Measurements from ENCODE around the gene GALK2. TPM values are rescaled to one million over a fixed set of nuclear protein-coding genes. Genes with fewer than 3 reads are reported as not detected.

GALK2 gene
- total RNA-seq, 1 donor from 2014 or later = 39.3 TPM

DNA sequence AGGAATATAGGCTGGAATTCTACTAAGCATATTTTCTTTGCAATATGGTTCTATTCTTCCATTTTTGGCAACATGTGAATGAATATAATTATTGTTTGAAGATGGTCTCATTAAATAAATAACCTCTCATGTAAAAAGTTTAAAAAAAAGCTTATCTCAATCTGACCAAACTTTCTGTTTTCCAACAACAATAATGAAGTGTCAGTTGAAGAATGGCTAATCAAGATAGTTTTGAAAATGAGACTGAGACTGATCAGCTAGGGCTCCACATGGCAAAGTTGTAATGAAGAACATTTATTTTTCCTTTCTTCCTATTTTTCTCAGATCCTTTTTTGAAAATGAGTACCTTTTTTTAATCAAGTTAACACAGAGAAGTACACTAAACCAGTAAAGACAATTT is 117.4 kb downstream of the GALK2 start:
- peaks cover 32% of the 10 kb centered on the region for H3K36me3 ChIP-seq
- H3K9me3 ChIP-seq (replicated peaks) = no peaks in the 10 kb centered on the region
- DNase-seq = no peak
- TF ChIP-seq, protein P1, sequence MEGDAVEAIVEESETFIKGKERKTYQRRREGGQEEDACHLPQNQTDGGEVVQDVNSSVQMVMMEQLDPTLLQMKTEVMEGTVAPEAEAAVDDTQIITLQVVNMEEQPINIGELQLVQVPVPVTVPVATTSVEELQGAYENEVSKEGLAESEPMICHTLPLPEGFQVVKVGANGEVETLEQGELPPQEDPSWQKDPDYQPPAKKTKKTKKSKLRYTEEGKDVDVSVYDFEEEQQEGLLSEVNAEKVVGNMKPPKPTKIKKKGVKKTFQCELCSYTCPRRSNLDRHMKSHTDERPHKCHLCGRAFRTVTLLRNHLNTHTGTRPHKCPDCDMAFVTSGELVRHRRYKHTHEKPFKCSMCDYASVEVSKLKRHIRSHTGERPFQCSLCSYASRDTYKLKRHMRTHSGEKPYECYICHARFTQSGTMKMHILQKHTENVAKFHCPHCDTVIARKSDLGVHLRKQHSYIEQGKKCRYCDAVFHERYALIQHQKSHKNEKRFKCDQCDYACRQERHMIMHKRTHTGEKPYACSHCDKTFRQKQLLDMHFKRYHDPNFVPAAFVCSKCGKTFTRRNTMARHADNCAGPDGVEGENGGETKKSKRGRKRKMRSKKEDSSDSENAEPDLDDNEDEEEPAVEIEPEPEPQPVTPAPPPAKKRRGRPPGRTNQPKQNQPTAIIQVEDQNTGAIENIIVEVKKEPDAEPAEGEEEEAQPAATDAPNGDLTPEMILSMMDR (IDR thresholded peaks at IDR 0.05; ENCODE audit: borderline replicate concordance) = no peak
- no peak overlapping the region for H3K27ac ChIP-seq (replicated peaks)
- no peak overlapping the region for H3K4me3 ChIP-seq
- intact Hi-C loops (cut with micrococcal nuclease) = no loop called here
- H3K4me1 ChIP-seq = peaks cover 4% of the 10 kb centered on the region
- H3K27me3 ChIP-seq (ENCODE audit: low read depth) = no peaks in the 10 kb centered on the region

DNA sequence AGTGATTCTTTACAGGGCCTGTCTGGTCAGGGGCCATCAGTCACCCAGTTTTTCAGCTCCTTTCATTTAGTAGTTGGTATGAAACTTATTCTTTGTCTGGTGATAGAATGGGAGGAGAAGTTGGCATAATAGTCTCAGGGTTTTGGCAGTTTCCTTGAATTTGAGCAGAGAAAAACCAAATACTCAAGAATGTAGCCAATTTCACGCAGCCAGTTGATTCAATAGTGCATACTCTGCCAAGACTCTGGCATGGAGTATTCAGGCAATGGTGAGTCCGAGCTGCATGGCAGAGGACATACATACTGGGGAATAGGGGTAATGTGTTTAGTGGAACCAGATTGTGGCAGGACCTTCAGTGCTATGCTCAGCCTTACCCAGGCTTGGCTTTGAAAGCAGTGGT is 118.3 kb downstream of the GALK2 start:
- no peak for DNase-seq
- TF ChIP-seq, protein P1 (IDR thresholded peaks at IDR 0.05; ENCODE audit: borderline replicate concordance) = no peak
- Histone ChIP-seq H3K4me1 (peaks cover 4% of the 10 kb centered on the region), H3K36me3 (peaks cover 41% of the 10 kb centered on the region), H3K9me3 (replicated peaks) (no peaks in the 10 kb centered on the region), H3K27ac (replicated peaks) (no peak overlapping the region), H3K27me3 (ENCODE audit: low read depth) (no peaks in the 10 kb centered on the region), H3K4me3 (no peak overlapping the region)
- intact Hi-C loops (cut with micrococcal nuclease) = no loop called here

DNA sequence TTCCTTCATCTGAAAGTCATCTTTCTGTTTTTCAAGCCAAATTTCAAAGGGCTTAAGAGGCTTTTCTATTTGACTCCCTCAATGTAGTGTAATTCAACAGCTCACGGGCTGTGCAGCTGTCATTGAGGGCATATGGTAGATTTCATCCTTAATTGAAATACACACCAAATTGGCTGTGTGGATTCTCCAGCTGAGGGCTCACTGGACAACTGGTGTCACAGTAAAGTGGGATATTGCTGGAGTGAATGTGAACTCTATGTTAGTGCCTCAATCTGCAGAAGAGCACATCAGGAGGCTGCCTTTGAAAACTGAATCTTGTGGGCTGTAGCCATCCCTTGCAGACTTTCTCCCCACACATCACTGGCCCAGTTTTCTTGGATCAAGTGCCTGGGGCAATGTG is 120.1 kb downstream of the GALK2 start:
- DNase-seq = no peak
- peaks cover 4% of the 10 kb centered on the region for H3K4me1 ChIP-seq
- TF ChIP-seq, protein P1 (IDR thresholded peaks at IDR 0.05; ENCODE audit: borderline replicate concordance) = no peak
- intact Hi-C loops (cut with micrococcal nuclease) = no loop called here
- no peaks in the 10 kb centered on the region for H3K27me3 ChIP-seq (ENCODE audit: low read depth)
- no peak overlapping the region for H3K4me3 ChIP-seq
- H3K9me3 ChIP-seq (replicated peaks) = no peaks in the 10 kb centered on the region
- H3K27ac ChIP-seq (replicated peaks) = no peak overlapping the region
- peaks cover 28% of the 10 kb centered on the region for H3K36me3 ChIP-seq

DNA sequence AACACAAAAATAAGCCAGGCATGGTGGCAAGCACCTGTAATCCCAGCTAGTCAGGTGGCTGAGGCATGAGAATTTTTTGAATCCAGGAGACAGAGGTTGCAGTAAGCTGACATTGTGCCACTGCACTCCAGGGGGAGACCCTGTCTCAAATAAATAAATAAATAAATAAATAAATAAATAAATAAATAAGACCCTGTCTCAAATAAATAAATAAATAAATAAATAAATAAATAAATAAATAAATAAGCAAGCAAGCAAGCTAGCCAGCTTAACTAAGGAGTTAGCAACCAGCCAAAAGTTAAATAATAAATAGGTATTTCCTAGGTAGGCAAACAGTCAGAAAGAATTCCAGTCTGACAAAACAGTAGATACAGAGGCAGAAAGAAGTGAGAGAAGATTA is 123.9 kb downstream of the GALK2 start:
- intact Hi-C loops (cut with micrococcal nuclease) = no loop called here
- Histone ChIP-seq H3K4me1 (no peaks in the 10 kb centered on the region), H3K36me3 (peaks cover 36% of the 10 kb centered on the region)

DNA sequence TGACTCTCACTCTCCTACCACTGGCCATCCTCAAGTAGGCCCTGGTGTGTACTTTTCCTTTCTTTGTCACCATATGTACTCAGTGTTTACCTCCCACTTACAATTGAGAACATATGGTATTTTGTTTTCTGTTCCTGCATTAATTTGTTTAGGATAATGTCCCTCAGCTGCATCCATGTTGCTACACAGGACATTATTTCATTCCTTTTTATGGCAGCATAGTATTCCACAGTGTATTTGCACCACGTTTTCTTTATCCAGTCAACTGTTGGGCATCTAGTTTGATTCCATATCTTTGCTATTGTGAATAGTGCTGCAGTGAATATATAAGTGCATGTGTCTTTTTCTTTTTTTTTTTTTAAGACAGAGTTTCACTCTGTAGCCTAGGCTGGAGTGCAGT is 126.2 kb downstream of the GALK2 start:
- Histone ChIP-seq H3K4me3 (no peak overlapping the region), H3K9me3 (replicated peaks) (peaks cover 12% of the 10 kb centered on the region), H3K27ac (replicated peaks) (no peak overlapping the region), H3K4me1 (no peaks in the 10 kb centered on the region), H3K27me3 (ENCODE audit: low read depth) (no peaks in the 10 kb centered on the region), H3K36me3 (peaks cover 36% of the 10 kb centered on the region)
- intact Hi-C loops (cut with micrococcal nuclease) = no loop called here
- TF ChIP-seq, protein P1 (IDR thresholded peaks at IDR 0.05; ENCODE audit: borderline replicate concordance) = no peak
- DNase-seq = no peak

More for the DNA sequence above, 123.9 kb downstream of the GALK2 start:
- Histone ChIP-seq H3K4me3 (no peak overlapping the region), H3K27me3 (ENCODE audit: low read depth) (no peaks in the 10 kb centered on the region), H3K27ac (replicated peaks) (no peak overlapping the region), H3K9me3 (replicated peaks) (peaks cover 12% of the 10 kb centered on the region)
- DNase-seq = no peak
- TF ChIP-seq, protein P1 (IDR thresholded peaks at IDR 0.05; ENCODE audit: borderline replicate concordance) = no peak

DNA sequence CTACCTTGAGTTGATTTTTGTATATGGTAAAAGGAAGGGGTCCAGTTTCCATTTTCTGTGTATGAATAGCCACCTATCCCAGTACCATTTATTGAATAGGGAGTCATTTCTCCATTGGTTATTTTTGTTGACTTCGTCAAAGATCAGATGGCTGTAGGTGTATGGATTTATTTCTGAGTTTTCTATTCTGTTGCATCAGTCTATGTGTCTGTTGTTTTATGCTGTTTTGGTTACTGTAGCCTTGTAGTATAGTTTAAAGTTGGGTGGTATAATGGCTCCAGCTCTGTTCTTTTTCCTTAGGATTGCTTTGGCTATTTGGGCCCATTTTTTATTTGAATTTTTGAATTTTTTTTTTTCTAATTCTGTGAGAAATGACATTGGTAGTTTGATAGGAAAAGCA is 127.5 kb downstream of the GALK2 start:
- Histone ChIP-seq H3K27ac (replicated peaks) (no peak overlapping the region), H3K27me3 (ENCODE audit: low read depth) (no peaks in the 10 kb centered on the region), H3K4me1 (no peaks in the 10 kb centered on the region), H3K36me3 (peaks cover 30% of the 10 kb centered on the region), H3K4me3 (no peak overlapping the region), H3K9me3 (replicated peaks) (peaks cover 12% of the 10 kb centered on the region)
- TF ChIP-seq, protein P1 (IDR thresholded peaks at IDR 0.05; ENCODE audit: borderline replicate concordance) = no peak
- no peak for DNase-seq
- intact Hi-C loops (cut with micrococcal nuclease) = no loop called here

All from left ventricle myocardium inferior (tissue), 1 donor.